Measurements from ENCODE around the gene ADGRG6.

DNA sequence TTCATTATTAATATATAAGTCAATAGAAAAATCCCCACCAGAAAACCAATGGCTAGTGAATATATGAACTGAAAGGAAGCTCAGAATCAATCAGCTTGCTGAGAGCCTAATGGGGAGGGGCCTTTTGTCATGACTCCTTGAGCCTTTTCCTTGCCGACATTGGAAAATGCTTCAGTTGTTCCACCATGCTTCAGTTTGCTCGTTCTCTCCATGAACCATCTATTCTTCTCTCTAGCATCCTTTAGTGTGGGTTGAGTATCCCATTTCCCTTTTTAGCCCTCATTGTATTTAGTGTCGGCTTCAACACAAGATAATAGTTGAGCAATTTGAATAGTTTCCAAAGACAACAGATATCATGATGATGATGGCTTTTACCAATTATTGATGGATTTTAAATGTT is 139.9 kb downstream of the ADGRG6 start:
- TF ChIP-seq, protein P1, sequence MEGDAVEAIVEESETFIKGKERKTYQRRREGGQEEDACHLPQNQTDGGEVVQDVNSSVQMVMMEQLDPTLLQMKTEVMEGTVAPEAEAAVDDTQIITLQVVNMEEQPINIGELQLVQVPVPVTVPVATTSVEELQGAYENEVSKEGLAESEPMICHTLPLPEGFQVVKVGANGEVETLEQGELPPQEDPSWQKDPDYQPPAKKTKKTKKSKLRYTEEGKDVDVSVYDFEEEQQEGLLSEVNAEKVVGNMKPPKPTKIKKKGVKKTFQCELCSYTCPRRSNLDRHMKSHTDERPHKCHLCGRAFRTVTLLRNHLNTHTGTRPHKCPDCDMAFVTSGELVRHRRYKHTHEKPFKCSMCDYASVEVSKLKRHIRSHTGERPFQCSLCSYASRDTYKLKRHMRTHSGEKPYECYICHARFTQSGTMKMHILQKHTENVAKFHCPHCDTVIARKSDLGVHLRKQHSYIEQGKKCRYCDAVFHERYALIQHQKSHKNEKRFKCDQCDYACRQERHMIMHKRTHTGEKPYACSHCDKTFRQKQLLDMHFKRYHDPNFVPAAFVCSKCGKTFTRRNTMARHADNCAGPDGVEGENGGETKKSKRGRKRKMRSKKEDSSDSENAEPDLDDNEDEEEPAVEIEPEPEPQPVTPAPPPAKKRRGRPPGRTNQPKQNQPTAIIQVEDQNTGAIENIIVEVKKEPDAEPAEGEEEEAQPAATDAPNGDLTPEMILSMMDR (IDR thresholded peaks at IDR 0.05): no peak
- TF ChIP-seq POLR2AphosphoS5 (IDR thresholded peaks at IDR 0.05): no peak
- TF ChIP-seq POLR2A (IDR thresholded peaks at IDR 0.05): no peak
- no peak for TF ChIP-seq EP300 (IDR thresholded peaks at IDR 0.05)

Measured in upper lobe of left lung (tissue), 4 donors.